GM10847 (cell line): ENCODE results near the gene ENTPD3.

ENCODE experiments used
- POLR2A ChIP-seq: IDR thresholded peaks from 2 replicates; pipeline ENCODE4 v1.6.1; 2011; ENCODE audit not compliant: insufficient read length; ENCODE audit errors: extremely low read depth

The ENTPD3 gene

GRCh38 chr3:40382617-40382979 is 4.4 kb upstream of the ENTPD3 start:
- no peak for TF ChIP-seq POLR2A

GRCh38 chr3:40386213-40386612 is 771 bp upstream of the ENTPD3 start:
- TF ChIP-seq POLR2A = no peak

GRCh38 chr3:40387895-40388254 is 891 bp downstream of the ENTPD3 start:
- no peak for TF ChIP-seq POLR2A

DNA sequence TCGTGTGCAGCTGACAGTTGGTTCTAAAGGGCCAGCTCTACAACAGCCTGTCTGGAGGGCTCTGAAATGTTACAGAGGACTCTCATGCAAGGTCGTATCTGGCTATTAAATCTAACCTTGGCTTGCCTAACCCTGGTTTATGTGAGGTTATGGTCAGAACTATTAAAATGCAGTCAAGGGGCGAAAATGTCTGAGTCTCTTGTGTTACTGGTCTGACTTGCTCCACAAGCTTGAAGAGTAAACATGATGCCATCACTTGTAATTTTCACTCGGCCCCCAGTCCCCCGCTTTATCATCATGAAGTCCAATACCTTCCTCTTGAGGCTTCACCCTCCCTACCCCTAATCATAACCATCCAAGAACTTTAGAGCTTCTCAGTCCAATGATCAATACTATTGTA is 9.4 kb downstream of the ENTPD3 start:
- TF ChIP-seq POLR2A = no peak

DNA sequence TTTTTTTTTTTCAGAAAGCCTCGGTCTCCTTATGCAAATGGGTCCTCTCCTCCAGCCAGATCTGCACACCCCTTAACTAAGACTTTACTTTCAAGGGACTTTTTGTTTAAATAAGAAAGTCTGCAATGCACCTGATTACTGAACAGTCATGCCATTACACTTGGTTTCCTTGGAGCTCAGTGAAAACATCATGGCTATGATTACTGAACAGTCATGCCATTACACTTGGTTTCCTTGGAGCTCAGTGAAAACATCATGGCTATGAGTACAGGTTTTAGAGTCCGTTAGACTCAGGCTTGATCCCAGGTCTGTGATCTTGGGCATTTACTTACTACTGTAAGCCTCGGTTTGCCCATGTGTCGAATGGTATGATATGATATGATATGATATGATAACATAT is 10.1 kb downstream of the ENTPD3 start:
- no peak for TF ChIP-seq POLR2A

DNA sequence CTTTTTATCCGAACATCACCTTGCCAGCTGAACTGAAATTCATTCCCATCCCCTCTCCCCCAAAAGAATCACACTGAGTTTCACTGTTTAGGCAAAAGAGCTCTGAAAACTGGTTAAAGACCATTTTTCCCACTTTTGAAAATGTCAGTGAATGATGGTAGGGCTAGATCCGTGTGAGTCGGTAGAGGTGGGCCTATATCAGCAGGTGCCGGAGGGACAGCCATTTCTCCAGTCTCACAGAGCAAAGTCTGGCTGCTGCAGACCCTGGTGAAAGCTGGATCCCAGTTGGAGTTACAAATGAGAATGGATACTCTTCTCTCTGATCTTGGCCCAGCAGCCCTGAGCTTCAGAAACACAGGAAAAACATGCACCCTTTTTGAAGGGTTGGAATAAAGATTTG is 10.9 kb downstream of the ENTPD3 start:
- no peak for TF ChIP-seq POLR2A

DNA sequence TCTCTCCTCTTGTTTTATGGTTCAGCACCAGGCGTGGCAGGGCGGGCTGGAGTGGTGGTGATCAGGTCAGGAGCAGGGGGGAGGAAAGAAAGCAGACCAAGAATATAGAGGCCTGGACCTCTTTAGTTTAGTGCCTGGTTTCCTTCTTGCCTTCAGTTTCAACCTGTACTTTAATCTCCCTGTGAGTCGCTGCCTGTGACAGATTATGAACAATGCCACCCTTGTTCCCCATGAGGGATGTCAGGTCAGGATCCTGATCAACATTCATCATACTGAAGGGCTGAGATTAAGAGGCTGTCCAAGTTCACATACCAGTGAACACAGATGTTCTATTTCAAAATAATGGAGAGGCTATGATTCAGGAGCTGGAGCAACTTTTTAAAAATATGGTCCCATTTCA is 11.4 kb downstream of the ENTPD3 start:
- TF ChIP-seq POLR2A = no peak

DNA sequence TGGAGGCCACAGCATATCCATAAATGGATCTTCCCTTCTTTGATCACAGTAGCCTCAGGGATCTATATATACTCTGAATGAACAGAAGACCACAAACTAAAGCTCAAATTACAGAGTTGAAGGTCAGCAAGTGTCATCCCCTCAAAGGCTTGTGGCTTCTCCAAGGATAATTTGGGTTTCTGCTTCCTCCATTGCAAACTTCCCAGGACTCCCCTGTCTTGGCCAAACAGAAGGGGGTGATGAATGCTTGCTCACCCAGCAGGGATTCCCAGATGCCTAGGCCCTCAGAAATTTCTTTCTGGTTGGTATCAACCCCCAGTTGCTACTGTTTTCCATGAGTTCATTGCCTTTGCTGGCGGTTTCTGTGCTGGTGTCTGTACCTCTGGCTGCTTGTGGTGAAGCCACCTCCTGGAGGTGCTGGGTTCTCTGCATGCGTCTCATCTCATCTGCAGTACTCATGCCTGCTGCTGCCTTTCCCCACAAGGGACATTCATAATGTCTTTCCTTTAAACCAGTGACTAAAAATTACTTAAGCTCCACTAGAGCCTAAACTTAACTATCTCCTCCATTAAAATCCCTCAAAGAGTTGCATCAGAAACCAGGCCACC is 17.7 kb downstream of the ENTPD3 start:
- no peak for TF ChIP-seq POLR2A

- TF ChIP-seq POLR2A = no peak
Measured at GRCh38 chr3:40407007-40407406, 20.0 kb downstream of the ENTPD3 start.

DNA sequence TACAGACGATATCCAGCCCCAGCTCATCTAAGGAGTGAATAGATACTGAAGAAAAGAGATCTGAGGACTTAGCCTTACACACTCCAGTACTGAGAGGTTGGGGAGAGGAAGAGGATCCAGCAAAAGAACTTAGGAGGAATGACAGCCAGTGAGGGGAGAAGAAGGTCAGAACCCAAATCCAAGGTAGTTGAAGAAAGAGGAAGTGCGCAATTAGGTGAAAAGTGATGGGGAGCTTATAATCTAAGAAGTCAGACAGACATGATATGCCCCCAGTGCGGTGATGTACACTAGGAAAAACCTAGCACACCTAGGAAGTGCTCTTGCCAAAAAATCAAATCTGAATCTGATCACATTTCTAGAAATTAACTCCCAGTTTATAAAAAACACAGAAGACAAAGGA is 20.6 kb downstream of the ENTPD3 start:
- no peak for TF ChIP-seq POLR2A

DNA sequence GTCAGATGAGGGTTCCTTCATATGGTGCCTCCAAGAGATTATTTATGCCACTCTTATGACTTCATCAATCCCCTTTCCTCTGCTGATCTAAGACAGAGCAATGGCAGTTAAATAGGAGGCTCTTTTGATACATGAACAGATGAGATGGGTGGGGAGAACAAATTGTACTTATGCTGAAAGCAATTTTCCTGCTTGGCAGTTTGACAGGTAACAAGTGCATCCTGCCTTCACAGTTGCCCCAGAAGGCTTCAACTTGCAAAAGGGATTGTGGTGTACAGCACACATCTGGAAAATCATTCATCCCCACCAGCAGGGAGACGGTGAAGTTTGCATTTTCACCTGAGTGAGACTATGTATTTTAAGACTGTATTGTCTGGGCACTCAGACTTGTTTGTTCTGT is 27.3 kb downstream of the ENTPD3 start:
- no peak for TF ChIP-seq POLR2A

DNA sequence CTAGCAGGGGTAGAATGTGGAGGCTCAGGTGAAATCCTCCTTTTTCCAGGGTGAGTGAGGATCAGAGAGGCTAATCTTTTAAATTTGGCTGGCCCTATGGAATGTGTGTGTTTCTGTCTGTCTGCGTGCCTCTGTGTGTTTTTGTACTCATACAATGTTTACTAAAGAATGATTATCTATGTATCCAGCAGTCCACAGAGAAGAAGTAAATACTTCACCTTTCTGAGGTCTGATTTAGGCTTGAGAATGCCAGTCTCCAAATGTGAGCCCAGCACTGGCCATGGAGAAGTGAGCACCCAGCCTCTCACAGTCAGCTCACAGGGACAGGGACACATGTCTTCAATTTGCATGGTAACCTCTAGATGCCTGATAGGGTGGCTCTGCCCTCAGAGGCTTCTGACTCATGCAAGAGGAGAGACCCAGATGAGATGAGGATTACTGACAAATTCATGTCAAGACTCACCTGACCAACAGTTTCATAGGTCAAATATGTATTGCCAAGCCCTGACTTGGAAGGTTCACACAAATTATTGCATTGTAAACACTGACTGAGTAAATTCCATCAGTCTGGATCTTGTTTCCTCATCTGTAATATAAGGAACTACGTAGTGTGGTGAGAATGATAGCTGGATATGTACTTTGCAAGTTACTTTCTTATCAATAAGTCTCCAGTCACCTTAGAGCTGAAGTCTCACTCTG is 31.0 kb downstream of the ENTPD3 start:
- no peak for TF ChIP-seq POLR2A

- no peak for TF ChIP-seq POLR2A
Measured at GRCh38 chr3:40422861-40423260, 35.9 kb downstream of the ENTPD3 start.

DNA sequence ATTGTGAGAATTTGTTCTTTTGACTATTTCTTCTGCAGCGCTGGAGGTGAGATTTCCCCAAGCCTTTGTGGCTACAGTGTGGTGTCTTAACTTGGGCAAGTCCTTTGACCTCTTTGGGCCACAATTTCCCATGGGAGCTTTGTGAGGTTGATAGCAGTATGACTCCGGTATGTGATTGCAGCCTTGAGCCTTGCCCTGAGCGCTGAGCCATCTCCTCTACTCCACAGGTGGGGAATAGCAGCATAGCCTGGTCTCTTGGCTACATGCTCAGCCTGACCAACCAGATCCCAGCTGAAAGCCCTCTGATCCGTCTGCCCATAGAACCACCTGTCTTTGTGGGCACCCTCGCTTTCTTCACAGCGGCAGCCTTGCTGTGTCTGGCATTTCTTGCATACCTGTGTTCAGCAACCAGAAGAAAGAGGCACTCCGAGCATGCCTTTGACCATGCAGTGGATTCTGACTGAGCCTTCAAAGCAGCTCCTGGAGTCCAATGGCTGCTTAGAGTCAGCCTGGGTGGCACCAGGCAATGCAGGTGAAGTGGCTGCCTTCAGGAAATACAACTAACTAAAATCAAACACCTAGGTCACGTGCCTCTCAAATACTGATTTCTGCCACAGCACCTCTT is 40.2 kb downstream of the ENTPD3 start:
- TF ChIP-seq POLR2A = no peak

GRCh38 chr3:40432793-40433192 is 45.8 kb downstream of the ENTPD3 start:
- TF ChIP-seq POLR2A = no peak

DNA sequence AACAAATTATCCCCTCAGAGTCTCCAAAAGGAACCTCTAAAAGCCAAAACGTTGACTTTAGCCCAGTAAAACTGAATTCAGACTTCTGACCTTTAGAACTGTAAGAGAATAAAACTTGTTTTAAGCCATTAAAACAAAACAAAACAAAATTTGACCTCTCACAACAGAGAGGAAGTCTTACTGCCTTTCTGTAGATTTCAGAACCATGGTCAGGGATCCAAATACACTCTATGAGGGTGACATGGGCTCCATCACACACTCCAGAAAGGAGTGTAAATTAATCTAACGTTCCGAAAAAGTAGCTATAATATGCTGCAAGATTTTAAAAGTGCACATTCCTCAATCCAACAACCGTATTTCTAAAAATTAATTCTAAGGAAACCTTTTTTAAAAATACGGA is 50.9 kb downstream of the ENTPD3 start:
- TF ChIP-seq POLR2A = no peak

GRCh38 chr3:40445062-40445461 is 58.1 kb downstream of the ENTPD3 start:
- no peak for TF ChIP-seq POLR2A

- TF ChIP-seq POLR2A = no peak
Measured at GRCh38 chr3:40445880-40446279, 58.9 kb downstream of the ENTPD3 start.

DNA sequence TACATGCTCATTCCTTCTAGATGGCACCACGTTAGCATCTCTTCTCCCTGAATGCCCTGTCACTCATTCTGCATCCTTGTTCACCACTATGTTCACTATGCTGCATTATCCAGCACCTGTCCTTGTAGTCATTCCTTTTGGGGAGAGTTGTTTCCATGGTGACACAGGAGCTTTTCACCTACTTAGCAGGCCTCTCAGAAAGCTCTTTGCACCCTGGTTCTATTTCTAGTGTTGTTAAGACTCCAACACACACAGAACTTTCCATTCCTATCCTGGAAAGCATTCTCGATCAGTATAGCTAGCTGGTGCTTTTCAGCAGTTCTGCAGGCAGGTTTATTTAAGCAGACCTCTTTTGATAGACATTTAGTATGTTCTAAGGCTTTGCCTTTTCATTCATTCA is 63.5 kb downstream of the ENTPD3 start:
- TF ChIP-seq POLR2A = no peak
